HG02938 (cell line): Measurements from ENCODE around the gene EXD1.

Source experiments
- ATAC-seq: cut with Tn5 transposase; IDR thresholded peaks from one replicate; pipeline ENCODE4 v1.9.1; 2021; ENCODE audit warnings: mild to moderate bottlenecking, moderate library complexity; ENCODE audit not compliant: unreplicated experiment

The EXD1 gene

DNA sequence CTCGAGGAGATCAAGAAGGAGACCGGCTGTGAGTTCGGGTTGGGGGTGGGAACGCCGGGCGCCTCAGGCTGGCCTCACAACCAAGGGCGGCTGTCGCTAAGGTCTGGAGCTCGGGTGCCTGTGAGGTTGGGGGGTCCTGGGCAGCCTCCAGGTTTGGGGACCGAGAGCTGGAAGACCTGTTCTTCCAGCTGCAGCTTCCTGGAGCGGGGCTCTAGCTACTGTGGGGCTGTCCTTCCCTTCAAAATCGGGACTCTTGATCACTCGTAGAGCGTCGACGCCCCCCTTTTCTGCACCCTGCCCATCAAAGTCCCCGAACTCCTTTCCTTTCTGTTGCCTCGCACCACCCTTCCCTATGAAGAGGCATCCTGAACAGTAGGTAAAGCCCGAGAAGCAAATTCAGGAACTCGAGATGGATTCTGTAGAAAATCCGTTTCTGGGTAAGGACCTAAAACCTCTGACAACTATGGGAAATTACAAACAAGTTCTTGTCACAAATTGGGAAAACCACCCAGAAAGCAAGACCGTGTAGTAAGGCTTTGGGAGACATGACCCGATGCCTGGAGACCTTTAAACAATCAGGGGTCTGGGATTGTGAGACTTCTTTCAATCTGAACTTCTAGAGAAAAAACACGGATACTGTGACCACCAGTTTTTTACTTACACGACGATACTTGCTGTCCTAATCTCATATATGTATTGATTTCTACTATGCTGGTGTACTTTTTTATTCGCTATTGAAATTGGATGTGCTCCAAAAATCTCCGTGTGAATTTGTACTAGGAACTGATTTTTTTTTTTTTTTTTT lies 1.1 kb upstream of the EXD1 start:
- ATAC-seq, result peak; percentile 35

DNA sequence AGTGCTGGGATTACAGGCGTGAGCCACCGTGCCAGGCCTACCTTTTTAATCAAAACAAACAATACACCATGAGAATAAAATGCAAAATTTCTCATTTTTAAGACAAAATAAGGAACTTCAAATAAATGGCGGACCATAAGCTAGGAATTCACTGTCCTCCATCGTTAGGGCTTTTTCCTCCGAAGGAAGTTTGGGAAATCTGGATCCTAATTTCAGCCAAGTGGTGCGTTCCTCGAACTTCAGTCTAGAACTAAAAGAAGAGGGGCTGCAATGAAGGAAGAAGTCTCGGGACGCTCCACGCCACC lies 260 bp downstream of the EXD1 start:
- ATAC-seq, result no peak

DNA sequence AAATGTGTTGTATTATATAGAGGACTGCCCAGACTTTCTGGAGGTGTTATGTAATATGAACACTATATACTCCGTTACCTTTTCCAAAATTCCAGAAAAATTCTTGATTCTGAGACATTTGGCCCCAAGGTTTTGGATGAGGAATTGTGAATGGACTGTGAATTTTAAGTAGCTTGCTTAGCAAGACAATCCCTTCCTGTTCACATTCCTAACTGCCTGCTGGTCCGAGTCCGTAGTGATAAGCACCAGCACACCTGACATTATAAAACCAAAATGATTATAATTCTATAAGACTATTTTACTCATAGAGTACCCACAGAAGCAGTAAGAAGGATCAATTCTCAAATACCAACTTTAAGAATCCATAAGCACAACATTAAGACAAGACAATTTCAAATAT lies 11.2 kb downstream of the EXD1 start:
- ATAC-seq, result no peak

DNA sequence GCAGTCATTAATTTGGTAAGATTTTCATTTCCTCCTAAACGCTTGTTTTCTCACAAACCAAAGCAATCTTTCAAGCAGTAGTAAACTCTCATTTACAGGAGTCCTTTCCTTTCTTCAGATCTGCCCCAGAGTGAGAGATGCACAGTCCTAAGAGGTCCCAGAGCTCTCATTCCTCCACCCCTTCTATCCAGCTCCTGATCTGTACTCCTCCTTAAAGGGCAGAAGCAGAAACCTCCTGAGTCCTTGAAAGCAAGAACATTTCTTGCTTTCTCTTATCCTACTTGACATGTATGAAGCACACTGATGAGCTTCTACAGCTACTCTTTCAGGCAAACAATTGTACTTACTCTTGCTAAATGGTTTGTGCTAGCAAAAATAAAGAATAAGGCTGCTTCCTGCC lies 11.7 kb downstream of the EXD1 start:
- no peak for ATAC-seq

DNA sequence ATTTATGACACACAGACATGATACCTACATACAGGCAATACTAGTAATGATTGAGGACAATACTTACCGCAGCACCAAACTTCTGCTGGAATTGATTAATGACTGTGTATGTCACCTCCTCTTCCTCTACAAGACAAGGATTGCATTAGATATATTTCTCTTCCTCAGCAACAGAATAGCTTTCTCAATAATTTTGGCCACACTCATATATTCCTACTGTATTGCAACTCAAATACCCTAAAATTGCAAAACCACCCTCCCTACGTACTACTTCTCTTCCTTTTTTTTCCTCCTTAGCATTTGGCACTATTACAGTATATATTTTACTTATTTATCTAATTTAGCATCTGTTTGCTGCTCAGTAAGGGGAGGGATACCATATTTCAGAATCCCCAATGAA lies 14.8 kb downstream of the EXD1 start:
- no peak for ATAC-seq

DNA sequence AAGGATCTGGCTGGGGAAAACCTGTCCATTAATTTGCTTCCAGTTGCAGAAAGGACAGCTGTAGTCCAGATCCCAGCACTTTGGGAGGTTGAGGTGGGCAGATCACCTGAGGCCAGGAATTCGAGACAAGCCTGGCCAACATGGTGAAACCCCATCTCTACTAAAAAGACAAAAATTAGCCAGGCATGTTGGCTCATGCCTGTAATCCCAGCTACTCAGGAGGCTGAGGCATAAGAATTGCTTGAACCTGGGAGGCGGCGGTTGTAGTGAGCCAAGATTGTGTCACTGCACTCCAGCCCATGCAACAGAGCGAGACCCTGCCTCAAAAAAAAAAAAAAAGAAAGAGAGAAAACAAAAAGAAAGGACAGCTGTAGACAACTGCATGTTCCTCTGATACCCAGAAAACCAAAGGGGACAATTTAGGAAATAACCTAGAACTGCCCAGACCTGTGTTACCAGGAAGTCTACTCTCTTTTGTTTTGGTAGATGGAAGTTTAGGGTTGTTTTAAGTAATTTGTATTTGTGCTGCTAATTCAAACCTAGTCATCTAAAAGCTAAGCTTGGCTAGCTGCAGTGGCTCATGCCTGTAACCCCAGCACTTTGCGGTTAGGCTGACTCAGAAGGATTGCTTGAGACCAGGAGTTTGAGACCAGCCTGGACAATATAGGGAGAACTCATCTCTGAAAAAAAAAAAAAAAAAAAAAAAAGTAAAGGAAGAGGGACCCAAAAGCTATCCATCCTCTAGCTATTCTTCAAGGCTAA lies 22.7 kb downstream of the EXD1 start:
- no peak for ATAC-seq

DNA sequence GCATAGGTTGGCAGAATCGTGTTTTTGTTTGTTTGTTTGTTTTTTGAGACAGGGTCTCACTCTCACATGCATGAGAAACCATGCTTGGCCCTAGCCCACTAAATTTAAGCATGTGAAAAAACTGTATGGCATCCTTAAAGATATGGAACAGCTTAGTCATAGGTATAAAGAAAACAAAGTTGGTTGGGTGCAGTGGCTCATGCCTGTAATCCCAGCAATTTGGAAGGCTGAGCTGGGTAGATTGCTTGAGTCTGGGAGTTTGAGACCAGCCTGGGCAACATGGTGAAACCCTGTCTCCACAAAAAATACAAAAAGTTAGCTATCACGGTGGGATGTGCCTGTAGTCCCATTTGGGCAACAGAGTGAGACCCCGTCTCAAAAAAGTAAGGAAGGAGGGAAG lies 25.2 kb downstream of the EXD1 start:
- ATAC-seq, result no peak

DNA sequence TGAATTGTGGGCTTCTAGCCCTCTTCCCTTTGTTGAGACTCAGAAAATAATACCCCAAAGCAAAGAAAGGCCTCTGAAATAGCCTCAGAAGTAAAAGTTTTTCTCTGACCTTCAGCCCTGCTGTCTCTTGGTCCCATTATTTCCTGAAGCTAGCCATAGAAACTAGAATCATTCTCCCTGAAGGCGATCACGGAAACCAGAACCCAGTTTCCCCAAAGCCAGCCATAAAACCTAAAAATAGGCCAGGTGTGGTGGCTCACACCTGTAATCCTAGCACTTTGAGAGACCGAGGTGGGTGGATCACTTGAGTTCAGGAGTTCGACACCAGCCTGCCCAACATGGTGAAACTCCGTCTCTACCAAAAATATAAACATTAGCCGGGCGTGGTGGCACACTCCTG lies 27.2 kb downstream of the EXD1 start:
- no peak for ATAC-seq

DNA sequence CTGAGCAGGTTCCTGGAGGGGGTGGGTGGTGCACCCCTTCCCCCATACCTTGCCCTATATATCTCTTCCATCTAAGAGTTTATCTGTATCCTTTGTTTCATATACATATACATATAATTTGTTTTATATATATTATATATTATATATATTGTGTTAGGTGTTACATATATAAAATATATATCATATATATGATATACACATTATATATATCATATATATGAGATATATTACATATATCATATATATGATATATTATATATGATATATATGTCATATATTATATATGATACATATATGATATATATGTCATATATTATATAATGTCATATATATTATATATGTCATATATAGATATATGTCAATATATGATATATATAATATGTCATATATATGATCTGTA lies 31.1 kb downstream of the EXD1 start:
- no peak for ATAC-seq

DNA sequence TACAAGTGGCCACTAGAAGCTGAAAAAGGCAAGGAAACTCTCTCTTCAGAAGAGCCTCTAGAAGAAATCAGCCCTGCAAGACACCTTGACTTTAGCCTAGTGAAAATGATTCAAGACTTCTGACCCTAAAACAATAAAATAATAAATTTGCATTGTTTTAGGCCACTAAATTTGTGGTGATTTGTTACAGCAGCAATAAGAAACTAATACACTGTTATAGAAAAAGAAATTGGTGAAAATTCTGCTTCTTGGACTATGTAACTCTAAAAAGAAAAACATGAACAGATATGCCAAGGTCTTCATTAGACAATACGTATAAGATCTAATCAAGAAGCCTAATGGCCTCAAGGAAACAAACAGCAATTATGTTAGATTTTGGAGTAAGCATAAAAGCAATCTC lies 36.1 kb downstream of the EXD1 start:
- ATAC-seq, result no peak

DNA sequence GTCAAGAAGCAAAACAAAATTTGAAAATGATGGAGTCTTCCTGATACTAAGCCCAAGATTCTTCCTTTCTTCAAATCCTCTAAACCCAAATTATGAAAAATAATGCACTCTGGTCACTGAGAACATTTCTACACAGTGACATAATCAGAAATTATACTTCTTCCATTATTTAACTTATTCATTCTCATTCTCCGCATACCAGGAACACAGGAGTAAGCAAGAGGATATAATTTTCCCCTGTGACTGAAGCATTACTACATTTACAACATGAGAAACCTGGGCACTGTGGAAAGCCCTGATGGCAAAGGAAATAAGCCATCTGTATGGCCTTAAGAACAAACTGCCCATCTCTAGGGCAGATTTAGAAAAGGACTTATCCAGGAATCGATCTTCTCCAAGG lies 47.0 kb downstream of the EXD1 start:
- no peak for ATAC-seq

DNA sequence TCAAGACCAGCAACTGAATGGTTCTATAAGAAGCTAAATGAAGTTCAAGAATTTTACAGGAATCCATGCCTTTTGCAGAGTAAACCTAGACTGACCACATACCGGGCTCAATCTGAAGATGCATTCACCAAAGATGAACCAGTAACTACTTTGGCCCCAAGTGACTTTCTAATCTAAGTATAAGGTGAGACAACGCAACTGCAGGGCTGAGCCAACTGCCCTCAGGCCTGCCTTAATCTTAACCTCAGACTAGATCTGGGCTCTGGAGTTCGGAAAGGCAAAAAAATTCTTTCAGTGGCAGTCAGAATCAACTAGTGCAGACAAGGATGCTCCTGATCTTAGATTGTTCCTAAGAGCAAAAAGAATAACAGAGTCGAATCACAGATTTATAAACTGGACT lies 48.3 kb downstream of the EXD1 start:
- ATAC-seq, result no peak

DNA sequence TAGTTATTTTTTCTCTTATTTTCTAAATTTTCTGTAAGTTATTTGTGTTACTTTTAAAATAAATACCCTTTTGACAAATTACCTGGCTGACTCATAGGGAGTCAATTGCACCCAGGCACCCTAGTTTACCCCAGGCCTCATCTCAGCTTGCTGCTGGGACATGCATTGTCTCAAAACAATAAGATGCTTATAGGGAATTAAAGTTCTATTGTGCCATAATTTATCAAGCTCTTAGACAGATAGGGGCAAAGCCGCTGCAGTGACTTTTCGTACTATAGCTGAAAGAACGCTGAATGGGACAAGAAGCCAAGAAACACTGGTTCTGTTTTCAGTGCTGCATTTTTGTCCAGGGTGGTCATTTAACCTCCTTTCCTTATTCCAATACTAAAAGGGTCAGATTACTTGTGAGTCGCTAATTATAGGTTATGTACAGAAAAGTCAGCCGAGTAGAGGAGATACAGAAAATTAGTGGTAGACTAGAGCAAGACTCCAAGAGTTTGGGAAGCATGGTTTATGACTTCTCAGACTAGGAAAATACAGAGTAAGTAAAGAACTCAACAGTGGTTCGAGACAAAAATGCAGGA lies 50.3 kb downstream of the EXD1 start:
- ATAC-seq, result no peak

DNA sequence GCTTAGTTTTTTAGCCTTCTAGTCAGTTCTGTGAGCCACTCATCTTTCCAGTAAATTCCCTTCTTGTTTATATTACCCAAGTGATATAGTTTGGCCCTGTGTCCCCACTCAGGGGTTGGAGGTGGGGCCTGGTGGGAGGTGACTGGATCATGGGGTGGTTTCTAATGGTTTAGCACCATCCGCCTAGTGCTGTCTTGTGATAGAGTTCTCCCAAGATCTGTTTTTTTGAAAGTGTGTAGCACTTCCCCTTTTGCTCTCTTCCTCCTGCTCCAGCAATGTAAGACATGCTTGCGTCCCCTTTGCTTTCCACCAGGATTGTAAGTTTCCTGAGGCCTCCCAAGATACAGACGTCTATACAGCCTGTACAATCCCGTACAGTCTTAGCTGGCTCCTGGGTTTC lies 60.8 kb downstream of the EXD1 start:
- no peak for ATAC-seq

DNA sequence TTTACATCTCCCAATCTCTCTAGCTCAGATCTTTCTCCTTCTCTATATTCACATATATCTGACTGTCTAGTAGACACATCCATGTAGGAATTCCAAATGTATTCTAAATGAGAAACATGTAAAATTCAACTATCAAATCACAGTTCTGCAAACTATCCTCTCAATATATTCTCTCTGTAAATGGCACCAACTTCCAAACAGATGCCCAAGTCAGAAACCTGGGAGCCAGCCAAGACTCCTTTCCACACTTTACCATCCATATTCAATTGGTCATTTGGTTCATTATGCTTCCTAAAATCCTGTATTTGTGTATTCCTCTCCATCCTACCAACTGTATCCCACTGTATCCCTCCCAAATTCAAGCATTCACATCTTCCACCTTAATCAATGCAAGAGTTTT lies 61.5 kb downstream of the EXD1 start:
- ATAC-seq, result no peak

DNA sequence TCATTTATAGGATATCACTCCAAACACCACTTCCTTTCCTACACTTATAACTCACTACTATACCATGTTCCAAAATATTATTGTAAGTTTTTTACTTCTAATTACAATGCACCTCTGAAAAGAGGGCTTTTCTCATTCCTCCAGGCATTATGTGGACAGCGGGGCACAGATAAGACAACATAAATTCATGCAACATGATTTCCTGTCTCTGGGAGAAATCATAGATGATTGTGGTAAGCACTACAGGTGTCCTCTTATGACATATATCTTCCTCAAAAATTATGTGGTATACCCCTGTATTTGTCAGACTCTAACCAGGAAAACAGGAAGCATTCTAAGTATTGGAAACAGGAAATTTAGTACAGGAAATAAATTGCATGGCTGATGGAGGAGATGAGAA lies 68.8 kb downstream of the EXD1 start:
- ATAC-seq, result no peak

DNA sequence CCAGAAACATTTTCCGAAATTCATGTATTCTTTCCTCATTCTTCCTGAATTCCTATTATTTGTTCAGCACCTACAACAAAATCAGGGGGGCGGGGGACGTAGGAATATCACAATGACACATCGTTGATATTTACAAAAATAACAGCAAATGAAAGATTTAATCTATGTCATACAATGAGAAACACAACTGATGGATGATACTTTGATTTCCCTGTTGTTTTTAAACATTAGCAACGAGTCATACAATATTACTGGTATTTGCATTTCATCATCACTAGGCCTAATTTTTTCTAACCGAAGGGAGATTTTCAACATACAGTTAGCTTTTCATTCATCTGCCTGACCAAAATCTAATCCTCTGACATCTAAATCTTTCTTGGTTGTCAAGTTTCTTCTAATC lies 69.2 kb downstream of the EXD1 start:
- no peak for ATAC-seq

DNA sequence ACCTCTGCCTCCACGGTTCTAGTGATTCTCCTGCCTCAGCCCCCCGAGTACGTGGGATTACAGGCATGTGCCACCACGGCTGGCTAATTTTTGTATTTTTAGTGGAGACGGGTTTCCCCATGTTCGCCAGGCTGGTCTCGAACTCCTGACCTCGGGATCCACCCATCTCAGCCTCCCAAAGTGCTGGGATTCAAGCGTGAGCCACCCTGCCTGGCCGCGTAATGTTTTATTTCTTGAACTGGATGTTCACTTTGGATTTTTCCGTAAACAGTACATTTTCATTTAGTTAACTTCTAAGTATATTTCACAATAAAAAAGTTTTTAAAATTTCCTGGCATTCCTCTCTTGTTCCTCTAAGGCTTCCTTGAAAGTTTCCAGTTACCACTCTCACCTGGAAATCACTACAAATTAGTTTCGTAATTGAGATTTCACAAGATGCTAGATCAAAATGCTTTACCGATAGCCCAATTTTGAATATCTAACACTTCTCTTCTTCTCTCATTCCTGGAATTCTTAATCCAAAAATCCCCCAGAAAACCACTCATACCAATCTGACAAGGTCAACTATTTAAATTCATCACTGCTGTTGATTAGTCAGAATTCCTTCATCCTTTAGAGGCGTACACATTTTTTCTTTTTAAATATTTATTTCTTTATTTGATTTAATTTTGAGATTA lies 69.8 kb downstream of the EXD1 start:
- no peak for ATAC-seq

DNA sequence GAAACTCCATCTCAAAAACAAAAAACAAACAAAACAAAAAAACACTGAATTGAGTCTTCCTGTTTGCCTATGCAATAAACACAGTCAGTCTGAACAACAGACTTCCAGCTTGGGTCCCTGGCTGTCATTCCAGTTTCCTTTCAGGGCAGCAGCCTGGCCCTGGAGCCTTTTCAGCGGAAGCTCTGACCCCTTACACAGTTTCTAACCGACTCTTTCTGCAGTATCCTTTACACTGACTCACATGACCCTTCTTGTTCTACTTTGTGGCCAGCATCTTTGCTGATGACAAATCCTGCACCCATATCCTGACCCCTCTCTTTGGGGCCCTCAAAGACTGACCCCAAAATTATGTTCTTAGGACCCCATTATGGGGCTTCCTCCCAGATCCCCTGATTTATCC lies 76.1 kb downstream of the EXD1 start:
- no peak for ATAC-seq

DNA sequence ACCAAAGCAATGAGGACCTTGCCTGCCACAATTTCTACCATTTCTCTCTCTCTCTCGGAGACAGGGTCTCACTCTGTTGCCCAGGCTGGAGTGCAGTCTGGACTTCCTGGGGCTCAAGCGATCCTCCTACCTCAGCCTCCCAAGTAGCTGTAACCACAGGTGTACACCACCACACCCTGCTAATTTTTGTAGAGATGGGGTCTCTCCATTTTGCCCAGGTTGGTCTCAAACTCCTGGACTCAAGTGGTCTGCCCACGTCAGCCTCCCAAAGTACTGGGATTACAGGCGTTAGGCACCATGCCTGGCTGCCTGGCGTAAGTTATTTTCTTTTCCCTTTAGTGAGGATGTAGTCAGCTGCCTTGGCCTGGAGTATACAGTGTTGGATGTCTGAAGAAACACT lies 76.8 kb downstream of the EXD1 start:
- ATAC-seq, result no peak

DNA sequence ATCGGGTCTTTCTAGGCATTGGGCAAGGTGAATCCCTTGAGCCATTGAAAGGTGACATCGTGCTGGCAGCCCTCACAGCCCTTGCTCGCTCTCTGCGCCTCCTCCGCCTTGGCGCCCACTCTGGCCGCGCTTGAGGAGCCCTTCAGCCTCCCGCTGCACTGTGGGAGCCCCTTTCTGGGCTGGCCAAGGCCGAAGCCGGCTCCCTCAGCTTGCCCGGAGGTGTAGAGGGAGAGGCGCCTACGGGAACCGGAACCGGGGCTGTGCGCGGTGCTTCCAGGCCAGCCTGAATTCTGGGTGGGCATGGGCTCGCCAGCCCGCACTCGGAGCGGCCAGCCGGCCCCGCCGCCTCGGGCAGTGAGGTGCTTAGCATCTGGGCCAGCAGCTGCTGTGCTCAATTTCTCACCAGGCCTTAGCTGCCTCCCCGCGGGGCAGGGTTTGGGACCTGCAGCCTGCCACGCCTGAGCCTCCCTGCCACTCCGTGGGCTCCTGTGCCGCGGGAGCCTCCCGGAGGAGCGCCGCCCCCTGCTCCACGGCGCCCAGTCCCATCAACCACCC lies 79.0 kb downstream of the EXD1 start:
- ATAC-seq, result no peak

DNA sequence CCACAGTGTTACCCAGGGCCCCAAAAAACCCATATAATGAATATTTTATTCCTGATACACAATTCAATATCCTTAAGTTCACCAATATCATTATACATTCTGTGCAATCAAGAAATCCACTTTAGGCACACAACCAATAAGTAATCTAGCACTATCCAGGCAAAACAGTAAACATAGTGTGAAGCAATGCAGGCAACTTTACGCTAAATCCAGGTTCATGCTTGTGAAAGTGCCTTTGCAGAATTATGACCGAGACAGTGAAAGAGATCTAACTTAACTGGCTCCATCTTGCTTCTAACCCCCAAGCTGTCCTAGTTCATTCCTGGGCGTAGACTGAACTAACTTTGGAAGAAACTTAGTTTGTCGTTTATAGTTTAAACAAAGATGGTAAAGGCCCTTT lies 80.3 kb downstream of the EXD1 start:
- no peak for ATAC-seq
